Measurements from ENCODE around the gene PRKAG2. TPM values are rescaled to one million over a fixed set of nuclear protein-coding genes. Genes with fewer than 3 reads are reported as not detected.
"Not testable (repeated sequence)": the region's sequence is repeated elsewhere in the genome, so short reads cannot be mapped to it uniquely, and the experiment has no call there.

PRKAG2 gene
- total and polyA plus RNA-seq, 5 experiments from 2014 or later, result 29.5 to 63.5 (median 34.1) TPM

DNA sequence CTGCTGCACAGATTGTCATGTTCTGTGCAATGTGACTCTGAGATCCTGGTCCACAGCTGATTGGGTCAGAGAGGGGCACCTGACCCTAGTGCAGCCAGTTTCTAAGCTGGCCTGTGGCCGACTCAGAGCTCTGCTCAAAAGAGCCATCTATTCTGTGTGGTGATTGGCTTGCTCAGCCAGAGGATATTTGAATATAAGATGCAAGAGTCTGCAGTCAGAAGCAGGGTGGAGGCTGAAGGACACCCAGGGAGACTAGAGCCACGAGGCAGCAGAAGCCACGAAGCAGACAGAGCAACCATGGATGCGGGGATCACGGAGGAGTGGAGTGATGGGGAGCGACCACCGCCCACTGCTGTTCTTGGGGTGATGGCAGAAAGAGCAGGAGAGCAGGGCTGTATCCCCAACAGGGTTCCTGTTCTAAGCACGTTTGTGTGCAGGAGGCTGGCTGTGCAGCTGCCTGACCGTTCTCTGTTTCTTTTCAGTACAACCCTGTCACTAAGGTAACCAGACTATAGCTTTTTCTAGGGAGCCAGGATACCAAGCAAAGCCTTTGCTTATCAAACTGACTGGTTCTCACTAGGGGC is 337.7 kb downstream of the PRKAG2 start:
- no peak overlapping the region for H3K4me3 Mint-ChIP-seq
- peaks cover 2 to 13% (median 13%) of the 10 kb centered on the region in 5 donors for H3K27me3 Mint-ChIP-seq
- DNase-seq (no peak), ATAC-seq (no peak)
- peaks cover 0 to 2% (median 0%) of the 10 kb centered on the region in 9 donors for H3K9me3 Mint-ChIP-seq
- peaks cover 6 to 11% (median 7%) of the 10 kb centered on the region in 4 donors for H3K4me1 Mint-ChIP-seq
- H3K27ac Mint-ChIP-seq, result no peak overlapping the region
- peaks cover 0 to 2% (median 0%) of the 10 kb centered on the region in 3 donors for H3K36me3 Mint-ChIP-seq
- POLR2A ChIA-PET, result no interaction called here

GRCh38 chr7:151537818-151538561 is 338.9 kb downstream of the PRKAG2 start:
- H3K4me1 Mint-ChIP-seq, result peaks cover 6 to 11% (median 7%) of the 10 kb centered on the region in 4 donors
- POLR2A ChIA-PET, result no interaction called here
- DNase-seq, result peak in 1 of 10 donors; percentile 15
- peaks cover 0 to 2% (median 0%) of the 10 kb centered on the region in 3 donors for H3K36me3 Mint-ChIP-seq
- peak in 1 of 2 donors; percentile 53 for ATAC-seq
- H3K27ac Mint-ChIP-seq, result peak overlapping the region in 4 of 10 donors; percentile 3 to 39 (median 30)
- no peak overlapping the region for H3K4me3 Mint-ChIP-seq
- peaks cover 2 to 16% (median 10%) of the 10 kb centered on the region in 5 donors for H3K27me3 Mint-ChIP-seq
- peaks cover 0 to 3% (median 0%) of the 10 kb centered on the region in 9 donors for H3K9me3 Mint-ChIP-seq

DNA sequence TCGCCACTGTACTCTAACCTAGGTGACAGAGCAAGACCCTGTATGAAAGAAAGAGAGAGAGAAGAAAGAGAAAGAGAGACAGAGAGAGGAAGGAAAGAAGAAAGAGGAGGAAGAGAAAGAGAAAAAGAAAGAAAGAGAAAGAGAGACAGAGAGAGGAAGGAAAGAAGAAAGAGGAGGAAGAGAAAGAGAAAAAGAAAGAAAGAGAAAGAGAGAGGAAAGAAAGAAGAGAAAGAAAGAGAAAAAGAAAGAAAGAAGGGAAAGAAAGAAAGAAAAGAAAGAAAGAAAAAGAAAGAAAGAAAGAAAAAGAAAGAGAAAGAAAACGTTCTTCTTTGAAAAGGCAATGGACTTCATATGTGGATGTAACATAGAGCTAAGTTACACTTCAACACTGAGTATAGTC is 340.7 kb downstream of the PRKAG2 start:
- H3K4me3 Mint-ChIP-seq, ATAC-seq, H3K27ac Mint-ChIP-seq, POLR2A ChIA-PET, DNase-seq, H3K36me3 Mint-ChIP-seq: not testable (repeated sequence)
- Mint-ChIP-seq H3K4me1 (peaks cover 6 to 11% (median 7%) of the 10 kb centered on the region in 4 donors), H3K9me3 (peaks cover 0 to 15% (median 5%) of the 10 kb centered on the region in 9 donors), H3K27me3 (peaks cover 0 to 14% (median 5%) of the 10 kb centered on the region in 5 donors)

GRCh38 chr7:151529842-151530241 is 347.1 kb downstream of the PRKAG2 start:
- Mint-ChIP-seq H3K9me3 (peaks cover 0 to 41% (median 15%) of the 10 kb centered on the region in 9 donors), H3K27me3 (peaks cover 0 to 5% (median 3%) of the 10 kb centered on the region in 5 donors), H3K27ac (peak overlapping the region in 1 of 10 donors; percentile 43), H3K36me3 (peaks cover 0 to 20% (median 12%) of the 10 kb centered on the region in 3 donors), H3K4me1 (no peaks in the 10 kb centered on the region), H3K4me3 (no peak overlapping the region)
- ATAC-seq, result no peak
- DNase-seq, result no peak
- POLR2A ChIA-PET, result no interaction called here

- H3K27ac Mint-ChIP-seq, result no peak overlapping the region
- H3K4me3 Mint-ChIP-seq, result no peak overlapping the region
- H3K4me1 Mint-ChIP-seq, result peaks cover 3 to 10% (median 3%) of the 10 kb centered on the region in 4 donors
- peaks cover 0 to 1% (median 0%) of the 10 kb centered on the region in 5 donors for H3K27me3 Mint-ChIP-seq
- POLR2A ChIA-PET, result no interaction called here
- ATAC-seq (no peak), DNase-seq (no peak)
- H3K9me3 Mint-ChIP-seq, result peaks cover 0 to 13% (median 4%) of the 10 kb centered on the region in 9 donors
- H3K36me3 Mint-ChIP-seq, result peaks cover 0 to 2% (median under 1%) of the 10 kb centered on the region in 3 donors
These were observed 352.1 kb downstream of the PRKAG2 start for GRCh38 chr7:151524845-151525244.

GRCh38 chr7:151524331-151524730 is 352.6 kb downstream of the PRKAG2 start:
- Mint-ChIP-seq H3K4me3 (no peak overlapping the region), H3K36me3 (peaks cover 0 to 2% (median 0%) of the 10 kb centered on the region in 3 donors), H3K4me1 (peaks cover 3 to 10% (median 3%) of the 10 kb centered on the region in 4 donors), H3K27me3 (peaks cover 0 to 3% (median 0%) of the 10 kb centered on the region in 5 donors), H3K27ac (no peak overlapping the region), H3K9me3 (peaks cover 0 to 12% (median 2%) of the 10 kb centered on the region in 9 donors)
- DNase-seq (no peak), ATAC-seq (no peak)
- POLR2A ChIA-PET, result no interaction called here

DNA sequence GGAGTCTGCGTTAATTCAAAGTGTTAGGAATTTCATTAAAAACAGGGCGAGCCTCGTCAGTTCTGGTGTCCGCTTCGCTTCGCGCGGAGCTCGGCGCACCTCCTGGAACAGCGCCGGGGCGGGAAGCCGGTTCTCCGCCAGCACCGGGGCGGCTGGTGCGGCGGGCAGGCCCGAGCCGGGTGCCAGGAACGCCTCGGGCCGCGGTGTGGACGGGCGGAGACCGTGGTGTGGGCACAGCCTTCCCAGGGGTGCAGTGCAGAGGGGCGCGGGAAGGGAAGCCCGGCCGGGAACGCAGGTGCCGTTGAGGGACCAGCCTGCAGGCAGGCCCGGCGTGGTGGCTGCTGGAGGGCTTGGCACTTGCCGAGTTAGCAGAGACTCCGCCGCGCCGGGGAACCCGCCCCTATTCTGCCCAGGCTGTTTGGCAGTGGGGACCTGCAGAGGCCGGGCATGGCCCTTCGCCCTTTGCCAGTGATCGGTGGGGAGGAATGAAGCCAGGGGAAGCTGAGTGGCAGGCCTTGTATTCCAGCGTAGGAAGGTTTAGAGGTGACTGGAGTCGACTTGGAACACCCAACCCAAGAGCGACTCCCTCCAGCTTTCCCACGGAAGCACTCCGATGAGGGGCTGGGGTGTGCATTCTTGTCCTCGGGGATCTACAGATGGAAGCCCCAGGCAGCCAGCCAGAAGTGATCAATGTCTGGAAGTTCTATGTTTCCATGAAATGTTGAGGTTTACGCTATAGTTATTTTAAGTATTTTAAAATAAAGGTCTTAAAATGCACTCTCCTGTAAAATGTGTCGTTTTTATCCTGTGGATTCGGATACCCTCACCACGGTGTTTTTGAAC is 356.3 kb downstream of the PRKAG2 start:
- H3K36me3 Mint-ChIP-seq, result no peaks in the 10 kb centered on the region

GRCh38 chr7:151519765-151520418 is 357.0 kb downstream of the PRKAG2 start, which contains the start of gene RHEB:
Gene RHEB (minus strand): TSS chr7:151519895. CDS start chr7:151519511, 384 bp downstream.
- H3K27ac Mint-ChIP-seq, result peak within 1 kb of the TSS; percentile 95 to 99 (median 97)
- H3K4me3 Mint-ChIP-seq, result peak within 1 kb of the TSS; percentile 86 to 98 (median 94)
- H3K9me3 Mint-ChIP-seq, result peaks cover 0 to 2% (median 0%) of the 10 kb centered on the region in 9 donors
- POLR2A ChIA-PET, result interaction anchor here (0.7 to 2.3 kb wide), 8 partner anchors 9 to 508 kb away, joined by 3 to 21 read pairs (median 4); partner anchors contain the start of genes NUB1 and PRKAG2
- peak; percentile 82 to 86 for ATAC-seq
- peak; percentile 93 to 99 (median 98) for DNase-seq
- no peaks in the 10 kb centered on the region for H3K36me3 Mint-ChIP-seq
- H3K27me3 Mint-ChIP-seq, result peaks cover 0 to 4% (median 0%) of the 10 kb centered on the region in 5 donors
- peaks cover 24 to 46% (median 39%) of the 10 kb centered on the region in 4 donors for H3K4me1 Mint-ChIP-seq

More for the DNA sequence above, 356.3 kb downstream of the PRKAG2 start:
- DNase-seq, result peak in 9 of 10 donors; percentile 18 to 72 (median 36)
- Mint-ChIP-seq H3K27me3 (peaks cover 0 to 4% (median 0%) of the 10 kb centered on the region in 5 donors), H3K9me3 (peaks cover 0 to 2% (median 0%) of the 10 kb centered on the region in 9 donors), H3K27ac (peak overlapping the region; percentile 70 to 99 (median 96)), H3K4me1 (peaks cover 21 to 39% (median 32%) of the 10 kb centered on the region in 4 donors), H3K4me3 (peak overlapping the region; percentile 86 to 98 (median 92))
- peak in 1 of 2 donors; percentile 5 for ATAC-seq
- POLR2A ChIA-PET, result interaction anchor here (0.7 to 2.3 kb wide), 6 partner anchors 9 to 507 kb away, joined by 3 to 21 read pairs (median 6); partner anchors contain the start of gene PRKAG2

DNA sequence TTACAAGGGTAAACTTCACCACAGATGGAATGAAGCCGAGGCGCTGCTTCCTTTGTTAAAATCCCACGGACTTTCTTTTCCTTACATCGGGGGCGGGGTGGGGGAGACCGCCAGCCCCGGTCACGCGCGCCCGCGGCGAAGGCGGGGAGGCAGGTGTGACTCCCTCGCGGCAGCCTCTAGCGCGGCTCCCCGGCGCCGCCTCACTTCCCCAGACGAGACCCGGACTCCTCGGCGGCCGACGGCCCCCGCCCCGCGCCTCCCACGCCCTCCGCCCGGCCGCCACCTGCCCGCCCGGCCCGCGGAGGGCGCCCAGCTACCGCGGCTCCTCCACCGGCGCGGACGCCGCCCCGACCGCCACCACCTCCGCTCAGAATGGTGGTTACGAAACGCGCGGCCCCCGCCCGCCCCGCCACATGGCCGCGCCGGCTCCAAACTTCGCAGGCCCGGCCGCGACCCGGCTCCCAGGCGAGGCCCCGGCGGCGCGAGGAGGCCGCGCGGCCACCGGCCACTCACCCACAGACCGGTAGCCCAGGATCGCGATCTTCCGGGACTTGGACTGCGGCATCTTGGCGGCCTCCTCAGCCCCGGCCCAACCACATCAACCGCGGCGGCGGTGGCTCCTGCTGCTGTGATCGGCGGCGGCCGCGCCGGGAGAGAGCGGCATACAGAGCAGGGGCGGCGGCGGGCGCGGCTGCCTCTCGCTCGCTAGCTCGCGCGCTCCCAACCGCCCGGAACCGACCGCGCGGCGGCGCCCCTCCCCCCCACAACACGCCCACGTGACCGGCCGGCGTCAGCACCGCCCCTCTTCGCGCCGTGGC is 357.8 kb downstream of the PRKAG2 start:
- H3K27ac Mint-ChIP-seq, result peak overlapping the region; percentile 95 to 99 (median 97)
- peak; percentile 65 to 67 for ATAC-seq

DNA sequence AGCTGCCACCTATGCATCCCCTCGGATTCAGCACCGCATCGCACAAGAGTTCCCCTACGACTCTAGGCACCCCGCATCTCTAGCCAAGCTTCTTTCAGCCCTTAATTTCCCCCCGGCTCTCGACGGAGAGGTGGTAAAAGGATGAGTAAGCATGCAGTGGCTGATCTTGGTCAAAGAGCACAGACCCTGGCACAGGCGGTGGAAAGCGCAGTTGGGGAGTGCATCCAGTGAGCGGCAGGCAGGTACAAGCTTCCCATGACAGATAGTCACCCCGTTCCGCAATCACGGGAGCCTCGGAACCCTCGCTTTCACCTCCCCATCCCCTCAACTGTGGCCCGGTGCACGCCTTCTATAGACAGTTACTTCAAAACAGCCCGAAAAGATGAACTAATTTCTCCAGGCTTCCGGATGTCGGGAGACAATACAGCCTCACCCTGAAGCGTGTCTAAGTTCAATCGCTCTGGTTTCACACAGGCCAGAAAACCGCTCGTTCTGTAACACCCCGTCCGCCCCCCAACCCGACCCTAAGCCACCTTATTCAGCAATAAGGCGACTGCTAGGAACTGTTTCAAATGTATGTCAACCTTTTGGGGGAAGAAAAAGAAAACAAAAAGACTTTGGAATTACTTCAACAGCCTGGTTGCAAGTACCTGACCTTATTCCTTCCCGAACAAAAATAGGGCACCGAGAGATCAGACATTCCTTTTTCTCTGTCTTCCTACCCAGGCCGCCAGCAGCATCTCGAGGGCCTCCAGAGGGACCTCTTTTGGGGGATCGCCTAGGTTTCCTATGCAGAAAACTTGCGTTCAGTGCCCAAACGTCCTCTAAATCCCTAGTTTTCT is 358.6 kb downstream of the PRKAG2 start:
- Mint-ChIP-seq H3K27me3 (peaks cover 0 to 4% (median 0%) of the 10 kb centered on the region in 5 donors), H3K4me3 (peak overlapping the region; percentile 84 to 96 (median 91)), H3K9me3 (peaks cover 0 to 2% (median 0%) of the 10 kb centered on the region in 9 donors), H3K27ac (peak overlapping the region; percentile 82 to 98 (median 91)), H3K36me3 (no peaks in the 10 kb centered on the region), H3K4me1 (peaks cover 26 to 59% (median 53%) of the 10 kb centered on the region in 4 donors)
- peak in 1 of 2 donors; percentile 2 for ATAC-seq
- POLR2A ChIA-PET, result interaction anchor here (0.6 to 2.3 kb wide), 6 partner anchors 7 to 439 kb away, joined by 3 to 7 read pairs (median 4); no protein-coding TSS in a partner anchor
- peak; percentile 9 to 63 (median 32) for DNase-seq

More for the DNA sequence above, 357.8 kb downstream of the PRKAG2 start:
- H3K9me3 Mint-ChIP-seq, H3K36me3 Mint-ChIP-seq, H3K27me3 Mint-ChIP-seq: not testable (repeated sequence)
- H3K4me1 Mint-ChIP-seq, result peaks cover 24 to 51% (median 45%) of the 10 kb centered on the region in 4 donors
- H3K4me3 Mint-ChIP-seq, result peak overlapping the region; percentile 86 to 98 (median 94)
- DNase-seq, result peak in 8 of 10 donors; percentile 37 to 78 (median 52)
- POLR2A ChIA-PET, result interaction anchor here (0.9 to 2.3 kb wide), 8 partner anchors 8 to 509 kb away, joined by 3 to 21 read pairs (median 4); partner anchors contain the start of genes NUB1 and PRKAG2
